Upper lobe of left lung (tissue), 6 donors: ENCODE data around the gene SLC2A11. TPM values are rescaled to one million over a fixed set of nuclear protein-coding genes. Genes with fewer than 3 reads are reported as not detected.
A peak's percentile ranks its signal among the peaks of the same experiment; 100 is the strongest.

Experiments
- ATAC-seq, 2 donors: fragments of 200-7000 bp; cut with Tn5 transposase; one replicate each; pipeline ENCODE4 v1.9.1; 2022; ENCODE audit warnings: mild to moderate bottlenecking in 2 of 2, moderate library complexity in 2 of 2; ENCODE audit not compliant: low FRiP score in 2 of 2
- DNase-seq, 2 donors: peaks; one replicate each; pipeline ENCODE4 v3.0.0-alpha.2; 2019 to 2020
- H3K27ac ChIP-seq, 4 donors: fragments of 200-600 bp; sonication (generic); one replicate each; pipeline ENCODE4 v1.5.1; 2016 to 2019
- H3K27me3 ChIP-seq, 4 donors: fragments of 200-600 bp; sonication (generic); one replicate each; pipeline ENCODE4 v1.5.1; 2017 to 2019
- H3K36me3 ChIP-seq, 4 donors: fragments of 200-600 bp; sonication (generic); one replicate each; pipeline ENCODE4 v1.5.1; 2016 to 2019
- H3K4me1 ChIP-seq, 4 donors: fragments of 200-600 bp; sonication (generic); one replicate each; pipeline ENCODE4 v1.5.1; 2018 to 2019
- H3K4me3 ChIP-seq, 4 donors: fragments of 200-600 bp; sonication (generic); one replicate each; pipeline ENCODE4 v1.5.1; 2017 to 2019; ENCODE audit warnings: mild to moderate bottlenecking in 2 of 4, moderate library complexity in 1 of 4
- H3K9me3 ChIP-seq, 4 donors: fragments of 200-600 bp; sonication (generic); one replicate each; pipeline ENCODE4 v1.5.1; 2018 to 2019
- EP300 ChIP-seq, 4 donors: sonication (generic); formaldehyde crosslinking; IDR thresholded peaks; one replicate each; pipeline ENCODE4 v1.5.1; 2017; ENCODE audit warnings: antibody characterized with exemption in 4 of 4, control low read depth in 2 of 4
- POLR2A ChIP-seq, 4 donors: fragments of 450-650 bp; IDR thresholded peaks; one replicate each; pipeline ENCODE4 v1.5.1; 2016 to 2017; ENCODE audit warnings: antibody characterized with exemption in 4 of 4, mild to moderate bottlenecking in 2 of 4
- POLR2AphosphoS5 ChIP-seq, 2 donors: sonication (generic); formaldehyde crosslinking; IDR thresholded peaks; one replicate each; pipeline ENCODE4 v1.5.1; 2017; ENCODE audit warnings: antibody characterized with exemption in 2 of 2
- WGBS, 2 donors: methylation state at CpG; one replicate each; pipeline ENCODE4 v1.1.5; 2017 to 2018; 5-methylcytosine and 5-hydroxymethylcytosine counted together
- total RNA-seq, 6 donors: library from RNA; depleted of rRNA in 4 of 6; stranded (reverse); fragments of >200 nt in 4 of 6; gene quantifications; one replicate each; pipeline versions ENCODE4 v1.1.0 to v1.2.1, GENCODE V29; 2016 to 2021
- TF ChIP-seq, protein P1 (sequence below), 6 experiments: fragments of 450-650 bp in 4 of 6; fragments of 200-600 bp in 2 of 6; sonication (generic) in 2 of 6; IDR thresholded peaks; one replicate each; pipeline ENCODE4 v1.5.1; 2016 to 2019; ENCODE audit warnings: antibody characterized with exemption in 6 of 6
- donor health status: DM: no; HTN: no; CAD: no; lungs with moderate emphysema.
- donor health status: DM: no; HTN: yes; CAD: no; lungs with severe emphysema.

Gene SLC2A11
- total RNA-seq, 6 donors from 2014 or later: 9.9 to 31.4 (median 16.5) TPM

- DNase-seq (no peak), ATAC-seq (no peak)
- Histone ChIP-seq H3K36me3 (peaks cover 10 to 85% (median 56%) of the 10 kb centered on the region in 4 donors), H3K27ac (no peak overlapping the region), H3K4me3 (no peak overlapping the region), H3K27me3 (no peaks in the 10 kb centered on the region), H3K9me3 (no peaks in the 10 kb centered on the region), H3K4me1 (no peaks in the 10 kb centered on the region)
- 84 to 94% methylated on average over 6 of the region's 6 CpGs for WGBS, 2 donors
- TF ChIP-seq EP300 (IDR thresholded peaks at IDR 0.05) (no peak), POLR2A (IDR thresholded peaks at IDR 0.05) (no peak), POLR2AphosphoS5 (IDR thresholded peaks at IDR 0.05) (no peak)
- TF ChIP-seq, protein P1, sequence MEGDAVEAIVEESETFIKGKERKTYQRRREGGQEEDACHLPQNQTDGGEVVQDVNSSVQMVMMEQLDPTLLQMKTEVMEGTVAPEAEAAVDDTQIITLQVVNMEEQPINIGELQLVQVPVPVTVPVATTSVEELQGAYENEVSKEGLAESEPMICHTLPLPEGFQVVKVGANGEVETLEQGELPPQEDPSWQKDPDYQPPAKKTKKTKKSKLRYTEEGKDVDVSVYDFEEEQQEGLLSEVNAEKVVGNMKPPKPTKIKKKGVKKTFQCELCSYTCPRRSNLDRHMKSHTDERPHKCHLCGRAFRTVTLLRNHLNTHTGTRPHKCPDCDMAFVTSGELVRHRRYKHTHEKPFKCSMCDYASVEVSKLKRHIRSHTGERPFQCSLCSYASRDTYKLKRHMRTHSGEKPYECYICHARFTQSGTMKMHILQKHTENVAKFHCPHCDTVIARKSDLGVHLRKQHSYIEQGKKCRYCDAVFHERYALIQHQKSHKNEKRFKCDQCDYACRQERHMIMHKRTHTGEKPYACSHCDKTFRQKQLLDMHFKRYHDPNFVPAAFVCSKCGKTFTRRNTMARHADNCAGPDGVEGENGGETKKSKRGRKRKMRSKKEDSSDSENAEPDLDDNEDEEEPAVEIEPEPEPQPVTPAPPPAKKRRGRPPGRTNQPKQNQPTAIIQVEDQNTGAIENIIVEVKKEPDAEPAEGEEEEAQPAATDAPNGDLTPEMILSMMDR (IDR thresholded peaks at IDR 0.05): no peak
Measured at GRCh38 chr22:23817146-23817545, 40.5 kb upstream of the SLC2A11 start.

- TF ChIP-seq, protein P1 (IDR thresholded peaks at IDR 0.05): no peak
- TF ChIP-seq EP300 (IDR thresholded peaks at IDR 0.05) (no peak), POLR2A (IDR thresholded peaks at IDR 0.05) (no peak), POLR2AphosphoS5 (IDR thresholded peaks at IDR 0.05) (no peak)
- no peaks in the 10 kb centered on the region for H3K4me1 ChIP-seq
- no peak overlapping the region for H3K27ac ChIP-seq
- H3K27me3 ChIP-seq: no peaks in the 10 kb centered on the region
- DNase-seq (no peak), ATAC-seq (no peak)
- 89 to 95% methylated on average over 2 of the region's 2 CpGs for WGBS, 2 donors
- H3K36me3 ChIP-seq: peaks cover 14 to 91% (median 61%) of the 10 kb centered on the region in 4 donors
- H3K4me3 ChIP-seq: no peak overlapping the region
- no peaks in the 10 kb centered on the region for H3K9me3 ChIP-seq
Measured at GRCh38 chr22:23818541-23818940, 39.1 kb upstream of the SLC2A11 start.

- Histone ChIP-seq H3K27ac (no peak overlapping the region), H3K36me3 (peaks cover 22 to 100% (median 75%) of the 10 kb centered on the region in 4 donors), H3K27me3 (no peaks in the 10 kb centered on the region), H3K9me3 (no peaks in the 10 kb centered on the region), H3K4me1 (no peaks in the 10 kb centered on the region), H3K4me3 (no peak overlapping the region)
- DNase-seq (no peak), ATAC-seq (no peak)
- TF ChIP-seq, protein P1 (IDR thresholded peaks at IDR 0.05): no peak
- TF ChIP-seq POLR2A (IDR thresholded peaks at IDR 0.05): no peak
- TF ChIP-seq POLR2AphosphoS5 (IDR thresholded peaks at IDR 0.05): no peak
- no peak for TF ChIP-seq EP300 (IDR thresholded peaks at IDR 0.05)
- 51 to 58% methylated on average over 2 to 4 of the region's 4 CpGs for WGBS, 2 donors
Measured at GRCh38 chr22:23820748-23821211, 36.9 kb upstream of the SLC2A11 start.

DNA sequence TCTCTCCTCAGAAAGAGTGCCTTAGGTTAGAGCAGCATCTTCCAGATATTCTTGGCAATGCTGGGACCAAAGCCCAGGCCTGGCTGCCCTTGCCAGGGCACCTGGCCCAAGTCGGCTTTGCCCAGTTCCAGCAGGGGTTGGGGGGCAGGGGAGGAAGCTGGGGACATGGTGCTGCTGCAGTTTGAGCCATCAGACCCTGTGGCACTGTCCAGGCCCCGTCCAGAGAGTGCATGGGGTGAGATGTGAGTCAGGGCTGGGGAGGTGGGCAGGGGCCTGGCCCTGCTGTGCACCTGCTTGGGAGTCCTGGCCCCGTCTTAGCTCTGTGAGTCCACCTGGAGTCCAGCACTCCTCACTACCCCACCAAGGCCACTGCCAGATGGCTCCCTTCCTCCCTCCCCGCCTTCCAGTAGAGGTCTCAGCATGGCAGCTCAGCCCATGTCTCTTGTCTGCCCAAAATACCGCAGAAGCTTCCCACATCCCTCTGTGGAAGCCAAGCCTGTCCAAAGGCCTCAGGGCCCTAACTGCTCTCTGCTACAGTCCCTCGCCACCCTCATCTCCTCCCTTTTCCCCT is 35.5 kb upstream of the SLC2A11 start:
- no peak overlapping the region for H3K4me3 ChIP-seq
- no peaks in the 10 kb centered on the region for H3K4me1 ChIP-seq
- no peaks in the 10 kb centered on the region for H3K27me3 ChIP-seq
- TF ChIP-seq EP300 (IDR thresholded peaks at IDR 0.05) (no peak), POLR2AphosphoS5 (IDR thresholded peaks at IDR 0.05) (no peak)
- no peaks in the 10 kb centered on the region for H3K9me3 ChIP-seq
- peak in 1 of 2 donors; percentile 15 for ATAC-seq
- 88 to 96% methylated on average over 4 to 5 of the region's 6 CpGs for WGBS, 2 donors
- DNase-seq: peak in 1 of 2 donors; percentile 61
- no peak overlapping the region for H3K27ac ChIP-seq
- H3K36me3 ChIP-seq: peaks cover 17 to 100% (median 76%) of the 10 kb centered on the region in 4 donors

- ATAC-seq: no peak
- DNase-seq: no peak
- no peaks in the 10 kb centered on the region for H3K9me3 ChIP-seq
- TF ChIP-seq, protein P1 (IDR thresholded peaks at IDR 0.05): no peak
- no peak for TF ChIP-seq POLR2AphosphoS5 (IDR thresholded peaks at IDR 0.05)
- no peak for TF ChIP-seq EP300 (IDR thresholded peaks at IDR 0.05)
- no peak for TF ChIP-seq POLR2A (IDR thresholded peaks at IDR 0.05)
- peaks cover 17 to 98% (median 77%) of the 10 kb centered on the region in 4 donors for H3K36me3 ChIP-seq
- no peak overlapping the region for H3K4me3 ChIP-seq
- H3K4me1 ChIP-seq: no peaks in the 10 kb centered on the region
- H3K27me3 ChIP-seq: no peaks in the 10 kb centered on the region
- 88 to 96% methylated on average over 11 to 14 of the region's 14 CpGs for WGBS, 2 donors
- H3K27ac ChIP-seq: no peak overlapping the region
Measured at GRCh38 chr22:23823331-23823791, 34.3 kb upstream of the SLC2A11 start.
